NCI-H2081 (cell line): ENCODE results near the gene BTG2.
A peak's percentile ranks its signal among the peaks of the same experiment; 100 is the strongest.
"Not testable (repeated sequence)": the region's sequence is repeated elsewhere in the genome, so short reads cannot be mapped to it uniquely, and the experiment has no call there.

Source experiments
- DNase-seq, 2 experiments: peaks; one replicate each; lab custom pipeline; 2025; lab: John Stamatoyannopoulos, UW

The BTG2 gene

GRCh38 chr1:203304919-203305808 lies at the start of gene BTG2:
BTG2 (plus strand) TSS chr1:203305519; CDS start chr1:203305607, 88 bp downstream.
- DNase-seq, result peak; percentile 93 to 94

DNA sequence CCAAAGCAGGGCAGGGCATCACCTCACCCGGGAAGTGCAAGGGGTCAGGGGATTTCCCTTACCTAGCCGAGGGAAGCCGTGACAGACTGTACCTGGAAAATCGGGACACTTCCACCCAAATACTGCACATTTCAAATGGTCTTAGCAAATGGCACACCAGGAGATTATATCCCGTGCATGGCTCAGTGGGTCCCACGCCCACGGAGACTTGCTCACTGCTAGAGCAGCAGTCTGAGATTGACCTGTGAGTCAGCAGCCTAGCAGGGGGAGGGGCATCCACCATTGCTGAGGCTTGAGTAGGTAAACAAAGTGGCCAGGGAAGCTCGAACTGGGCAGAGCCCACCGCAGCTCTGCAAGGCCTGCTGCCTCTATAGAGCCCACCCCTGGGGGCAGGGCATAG lies 48.7 kb upstream of the BTG2 start:
- DNase-seq, result not testable (repeated sequence)

GRCh38 chr1:203263496-203263895 lies 41.8 kb upstream of the BTG2 start:
- no peak for DNase-seq

DNA sequence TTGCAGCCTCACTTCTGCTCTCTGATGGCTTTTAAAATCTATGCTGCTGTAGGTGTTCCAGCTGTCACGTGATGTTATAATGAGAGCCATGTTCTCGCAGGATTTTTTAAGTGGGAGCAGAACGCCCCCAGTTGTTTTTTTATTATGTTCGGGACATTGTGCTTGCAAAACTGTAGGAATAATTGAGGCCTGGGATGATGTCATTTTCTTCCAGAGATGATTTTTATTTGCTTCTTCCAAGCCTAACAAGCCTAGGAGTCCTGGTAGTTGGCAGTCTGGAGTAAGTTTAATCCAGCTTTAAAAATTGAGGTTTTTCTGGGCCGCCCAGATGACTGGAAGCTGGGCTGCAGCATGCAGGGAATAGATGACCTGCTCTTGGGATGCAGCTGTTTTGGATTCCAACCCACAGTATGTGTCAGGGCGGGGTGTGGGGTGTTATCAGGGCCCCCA lies 41.2 kb upstream of the BTG2 start:
- DNase-seq, result no peak

DNA sequence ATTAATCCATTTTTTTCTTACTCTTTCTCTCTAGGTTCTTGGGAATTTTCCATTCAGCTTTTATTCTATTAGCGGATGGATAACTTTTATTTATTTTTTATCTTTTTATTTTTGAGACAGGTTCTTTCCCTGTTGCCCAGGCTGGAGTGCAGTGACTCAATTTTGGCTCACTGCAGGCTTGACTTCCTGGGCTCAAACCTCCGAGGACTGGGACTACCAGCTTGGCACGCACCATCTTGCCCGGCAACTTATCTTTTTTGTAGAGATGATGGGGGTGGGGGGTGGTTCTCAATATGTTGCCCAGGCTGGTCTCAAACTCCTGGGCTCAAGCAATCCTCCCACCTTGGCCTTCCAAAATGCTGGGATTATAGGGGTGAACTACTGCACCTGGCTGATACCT lies 39.8 kb upstream of the BTG2 start:
- no peak for DNase-seq

DNA sequence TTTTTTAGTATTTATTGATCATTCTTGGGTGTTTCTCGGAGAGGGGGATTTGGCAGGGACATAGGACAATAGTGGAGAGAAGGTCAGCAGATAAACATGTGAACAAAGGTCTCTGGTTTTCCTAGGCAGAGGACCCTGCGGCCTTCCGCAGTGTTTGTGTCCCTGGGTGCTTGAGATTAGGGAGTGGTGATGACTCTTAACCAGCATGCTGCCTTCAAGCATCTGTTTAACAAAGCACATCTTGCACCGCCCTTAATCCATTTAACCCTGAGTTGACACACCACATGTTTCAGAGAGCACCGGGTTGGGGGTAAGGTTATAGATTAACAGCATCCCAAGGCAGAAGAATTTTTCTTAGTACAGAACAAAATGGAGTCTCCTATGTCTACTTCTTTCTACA lies 39.2 kb upstream of the BTG2 start:
- not testable (repeated sequence) for DNase-seq

GRCh38 chr1:203267347-203267846 lies 37.9 kb upstream of the BTG2 start:
- peak; percentile 90 to 91 for DNase-seq

DNA sequence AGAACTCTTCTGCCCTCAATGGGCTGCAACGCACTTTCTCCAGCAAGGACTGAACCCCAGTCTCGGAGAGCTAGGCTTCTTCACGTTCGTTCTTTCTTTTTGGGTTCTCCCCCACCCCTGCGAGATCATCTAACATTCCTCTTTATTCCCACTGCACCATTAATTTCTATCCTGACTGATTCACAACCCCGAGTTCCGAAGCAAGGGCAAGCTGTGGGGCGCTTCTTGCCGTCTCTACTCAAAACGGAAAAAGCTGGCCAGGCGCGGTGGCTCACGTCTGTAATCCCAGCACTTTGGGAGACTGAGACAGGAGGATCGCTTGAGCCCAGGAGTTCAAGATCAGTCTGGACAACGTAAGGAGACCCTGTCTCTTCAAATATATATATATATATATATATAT lies 37.4 kb upstream of the BTG2 start:
- no peak for DNase-seq

DNA sequence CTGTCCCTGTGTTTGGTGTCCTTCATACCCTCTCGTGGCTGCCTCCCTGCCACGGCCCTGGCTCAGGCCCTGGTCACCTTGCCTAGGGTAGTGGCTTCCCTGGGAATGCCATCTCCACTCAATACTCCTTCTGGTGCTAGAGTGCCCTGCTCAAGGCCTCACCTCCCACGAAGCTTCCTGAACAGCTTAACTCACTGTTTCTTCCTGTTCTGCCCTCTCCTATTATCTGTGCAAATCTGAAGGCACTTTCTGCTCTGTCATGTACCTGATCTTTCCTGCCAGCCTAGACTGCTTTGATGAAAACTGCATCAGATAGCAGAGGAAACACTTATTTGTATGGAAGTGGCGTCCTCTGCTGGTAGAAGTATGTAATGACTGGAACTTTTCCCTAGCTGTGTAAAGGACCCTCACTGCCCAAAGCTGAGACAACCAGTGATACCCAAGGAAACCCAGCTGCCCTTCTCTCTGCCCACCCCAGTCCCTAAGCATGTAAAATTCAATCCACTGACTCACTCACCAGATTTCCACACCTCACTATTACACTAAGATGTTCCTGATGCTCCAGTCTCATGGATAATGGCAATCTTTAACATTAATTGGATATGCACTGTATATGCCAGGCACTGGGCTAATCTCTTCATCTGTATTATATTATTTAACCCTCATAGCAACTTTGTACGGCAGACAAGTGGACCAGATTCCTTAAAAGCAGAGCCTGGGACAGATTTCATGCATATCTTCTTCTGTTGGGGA lies 36.2 kb upstream of the BTG2 start:
- peak; percentile 85 to 87 for DNase-seq

DNA sequence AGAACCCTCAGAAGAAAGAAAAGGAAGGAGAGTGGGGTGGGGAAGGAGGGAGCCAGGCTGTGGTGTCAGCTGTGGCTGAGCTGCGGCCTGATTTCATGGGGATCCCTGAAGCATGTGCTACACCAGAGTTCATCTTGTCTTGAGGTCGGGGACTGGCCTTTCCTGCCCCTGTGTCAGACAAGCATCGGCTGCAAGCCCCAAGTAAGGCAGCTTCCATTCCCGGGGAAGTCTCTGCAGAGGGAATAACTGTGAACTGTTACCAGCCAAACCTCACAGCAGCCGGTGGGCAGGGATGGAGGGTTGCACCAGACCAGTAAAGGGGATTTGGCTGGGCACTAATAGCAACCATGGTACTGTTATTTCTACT lies 35.7 kb upstream of the BTG2 start:
- DNase-seq, result no peak

DNA sequence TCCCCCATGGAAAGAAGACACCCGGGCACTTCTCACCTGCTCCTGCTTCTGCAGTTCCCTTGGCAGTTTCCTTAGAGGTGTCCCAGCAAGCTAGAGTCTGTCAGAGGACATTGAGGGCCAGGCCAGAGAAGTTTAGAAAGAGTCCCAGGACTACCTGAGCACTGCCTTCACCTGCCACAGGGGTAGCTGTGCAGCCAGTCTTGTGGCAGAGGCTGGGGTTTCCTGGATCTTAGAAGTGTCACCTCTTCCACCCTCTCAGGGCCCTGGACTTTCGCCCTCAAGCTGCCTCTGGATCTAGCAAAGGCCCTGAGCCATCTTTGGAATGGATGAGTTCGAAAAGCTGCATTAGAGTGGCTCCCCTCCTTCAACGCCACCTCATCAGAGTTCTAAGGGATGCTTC lies 34.9 kb upstream of the BTG2 start:
- no peak for DNase-seq

GRCh38 chr1:203271018-203271743 lies 34.1 kb upstream of the BTG2 start:
- no peak for DNase-seq

GRCh38 chr1:203271962-203272632 lies 33.2 kb upstream of the BTG2 start:
- no peak for DNase-seq

GRCh38 chr1:203272633-203273205 lies 32.6 kb upstream of the BTG2 start:
- DNase-seq, result no peak

DNA sequence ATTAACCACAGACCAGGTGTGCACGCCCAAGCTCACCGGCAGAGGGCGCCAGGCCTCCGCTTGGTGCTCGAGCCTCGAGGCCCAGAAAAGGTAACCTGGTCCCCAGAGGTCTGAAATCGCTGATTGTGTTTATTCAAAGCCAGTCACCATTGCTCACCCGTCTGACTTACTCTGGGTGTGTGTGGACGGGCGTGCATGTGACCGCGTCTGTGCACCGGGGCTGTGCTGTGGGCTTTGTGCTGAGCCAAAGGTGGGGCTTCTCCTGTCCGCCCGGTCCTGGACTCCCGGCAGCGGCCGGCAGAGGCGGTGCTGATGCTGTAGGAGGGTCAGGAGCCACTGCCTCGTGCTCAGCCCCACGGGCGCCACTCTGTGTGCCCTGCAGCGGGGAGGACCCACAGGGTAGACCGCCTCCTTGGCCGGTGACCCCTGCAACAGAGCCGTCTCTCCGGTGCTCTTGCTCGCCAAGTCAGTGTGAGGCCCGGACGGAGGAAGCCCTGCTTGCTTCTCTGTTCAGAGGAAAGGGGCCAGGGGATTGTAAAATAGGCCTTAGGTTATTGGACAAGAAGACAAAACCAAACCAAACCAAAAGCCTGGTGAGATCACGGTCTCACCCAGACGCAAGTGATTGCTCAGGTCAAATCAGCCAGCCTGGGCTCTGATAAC lies 32.0 kb upstream of the BTG2 start:
- peak; percentile 93 to 96 for DNase-seq

GRCh38 chr1:203273869-203274602 lies 31.3 kb upstream of the BTG2 start:
- no peak for DNase-seq

- no peak for DNase-seq
Observed at GRCh38 chr1:203274603-203275381, 30.5 kb upstream of the BTG2 start.

DNA sequence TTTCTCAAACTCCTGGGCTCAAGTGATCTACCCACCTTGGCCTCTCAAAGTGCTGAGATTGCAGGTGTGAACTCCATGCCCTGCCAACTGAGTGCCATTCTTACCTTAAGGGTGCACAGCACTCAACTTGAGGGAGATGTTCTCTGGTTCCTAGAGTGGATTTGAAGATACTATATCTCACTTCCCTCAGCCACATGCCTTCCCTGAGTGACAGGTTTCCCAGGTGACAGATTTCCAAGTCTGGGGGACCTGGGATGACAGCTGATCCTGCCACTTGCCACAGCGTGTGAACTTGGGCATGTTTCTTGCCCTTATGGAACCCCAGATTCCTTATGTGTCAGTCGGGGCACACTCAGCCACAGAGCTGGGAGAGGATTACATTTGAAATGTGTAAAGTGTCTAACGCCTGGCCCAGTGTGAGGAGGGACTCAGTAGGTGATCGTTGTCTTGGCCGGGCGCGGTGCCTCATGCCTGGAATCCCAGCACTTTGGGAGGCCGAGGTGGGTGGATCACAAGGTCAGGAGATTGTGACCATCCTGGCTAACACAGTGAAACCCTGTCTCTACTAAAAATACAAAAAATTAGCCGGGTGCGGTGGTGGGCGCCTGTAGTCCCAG lies 29.6 kb upstream of the BTG2 start:
- DNase-seq, result no peak

GRCh38 chr1:203276408-203276807 lies 28.9 kb upstream of the BTG2 start:
- no peak for DNase-seq
